ENCODE results near the gene LYPD1.

Gene LYPD1

GRCh38 chr2:132668987-132669907, 758 bp downstream of the LYPD1 start:
- POLR2A ChIA-PET = no interaction called here
- no peak for DNase-seq (ENCODE audit: low read depth, low spot score)
- CTCF ChIA-PET = interaction anchor here (0.7 to 3.5 kb wide), 9 partner anchors 7 to 1174 kb away, joined by 3 to 19 read pairs (median 3); no protein-coding TSS in a partner anchor
- TF ChIP-seq, protein P1, sequence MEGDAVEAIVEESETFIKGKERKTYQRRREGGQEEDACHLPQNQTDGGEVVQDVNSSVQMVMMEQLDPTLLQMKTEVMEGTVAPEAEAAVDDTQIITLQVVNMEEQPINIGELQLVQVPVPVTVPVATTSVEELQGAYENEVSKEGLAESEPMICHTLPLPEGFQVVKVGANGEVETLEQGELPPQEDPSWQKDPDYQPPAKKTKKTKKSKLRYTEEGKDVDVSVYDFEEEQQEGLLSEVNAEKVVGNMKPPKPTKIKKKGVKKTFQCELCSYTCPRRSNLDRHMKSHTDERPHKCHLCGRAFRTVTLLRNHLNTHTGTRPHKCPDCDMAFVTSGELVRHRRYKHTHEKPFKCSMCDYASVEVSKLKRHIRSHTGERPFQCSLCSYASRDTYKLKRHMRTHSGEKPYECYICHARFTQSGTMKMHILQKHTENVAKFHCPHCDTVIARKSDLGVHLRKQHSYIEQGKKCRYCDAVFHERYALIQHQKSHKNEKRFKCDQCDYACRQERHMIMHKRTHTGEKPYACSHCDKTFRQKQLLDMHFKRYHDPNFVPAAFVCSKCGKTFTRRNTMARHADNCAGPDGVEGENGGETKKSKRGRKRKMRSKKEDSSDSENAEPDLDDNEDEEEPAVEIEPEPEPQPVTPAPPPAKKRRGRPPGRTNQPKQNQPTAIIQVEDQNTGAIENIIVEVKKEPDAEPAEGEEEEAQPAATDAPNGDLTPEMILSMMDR (IDR thresholded peaks at IDR 0.05; ENCODE audit: insufficient read depth, low read length, missing control alignments) = peak; percentile 20
- H3K4me3 ChIP-seq (ENCODE audit: low read depth, low read length) = peak overlapping the region; percentile 66

DNA sequence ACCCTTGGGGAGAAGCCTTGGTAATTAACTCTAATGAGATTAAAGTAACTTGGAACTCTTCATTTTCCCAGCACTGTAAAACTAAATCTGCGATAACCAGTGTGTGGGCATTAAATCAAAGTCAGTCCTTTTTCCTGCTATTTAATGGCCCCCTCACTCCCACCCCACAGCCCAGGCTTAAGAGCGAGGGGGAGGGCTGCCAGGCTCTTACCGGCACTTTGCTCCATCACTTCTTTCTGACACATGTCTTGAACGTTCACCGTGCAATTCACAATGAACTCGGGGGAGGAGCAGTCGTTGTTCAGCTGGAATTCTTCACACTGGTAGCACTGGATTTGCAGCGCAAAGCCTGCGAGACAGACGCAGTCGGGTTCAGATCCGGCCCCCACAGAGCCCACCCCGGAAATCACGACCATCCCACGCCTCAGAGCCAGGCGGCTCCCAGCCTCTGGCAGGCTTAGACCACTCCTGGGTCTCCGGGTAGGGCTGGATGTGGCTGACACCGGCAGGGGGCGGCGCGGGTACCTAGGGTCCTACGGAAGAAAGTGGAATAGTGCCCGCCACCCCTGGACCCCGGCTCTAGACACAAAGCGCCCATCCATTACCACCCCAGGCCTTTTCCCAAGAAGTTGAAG, 1.7 kb downstream of the LYPD1 start:
- no peak for DNase-seq (ENCODE audit: low read depth, low spot score)
- CTCF ChIA-PET = interaction anchor here (0.7 to 3.5 kb wide), 9 partner anchors 8 to 1175 kb away, joined by 3 to 19 read pairs (median 3); no protein-coding TSS in a partner anchor
- POLR2A ChIA-PET = no interaction called here
- TF ChIP-seq, protein P1 (IDR thresholded peaks at IDR 0.05; ENCODE audit: insufficient read depth, low read length, missing control alignments) = peak; percentile 58
- peak overlapping the region; percentile 66 for H3K4me3 ChIP-seq (ENCODE audit: low read depth, low read length)

- DNase-seq (ENCODE audit: low read depth, low spot score) = no peak
- ChIA-PET CTCF (interaction anchor here (1.3 to 3.5 kb wide), 4 partner anchors 9 to 479 kb away, joined by 3 to 19 read pairs (median 10); no protein-coding TSS in a partner anchor), POLR2A (no interaction called here)
- peak overlapping the region; percentile 66 for H3K4me3 ChIP-seq (ENCODE audit: low read depth, low read length)
- TF ChIP-seq, protein P1 (IDR thresholded peaks at IDR 0.05; ENCODE audit: insufficient read depth, low read length, missing control alignments) = no peak
Measured at GRCh38 chr2:132667706-132668105, 2.3 kb downstream of the LYPD1 start.

- POLR2A ChIA-PET = no interaction called here
- CTCF ChIA-PET = interaction anchor here (0.8 to 3.5 kb wide), 3 partner anchors 11 to 501 kb away, joined by 3 to 14 read pairs (median 4); no protein-coding TSS in a partner anchor
- TF ChIP-seq, protein P1 (IDR thresholded peaks at IDR 0.05; ENCODE audit: insufficient read depth, low read length, missing control alignments) = no peak
- no peak overlapping the region for H3K4me3 ChIP-seq (ENCODE audit: low read depth, low read length)
- no peak for DNase-seq (ENCODE audit: low read depth, low spot score)
Measured at GRCh38 chr2:132665401-132666140, 4.4 kb downstream of the LYPD1 start.

DNA sequence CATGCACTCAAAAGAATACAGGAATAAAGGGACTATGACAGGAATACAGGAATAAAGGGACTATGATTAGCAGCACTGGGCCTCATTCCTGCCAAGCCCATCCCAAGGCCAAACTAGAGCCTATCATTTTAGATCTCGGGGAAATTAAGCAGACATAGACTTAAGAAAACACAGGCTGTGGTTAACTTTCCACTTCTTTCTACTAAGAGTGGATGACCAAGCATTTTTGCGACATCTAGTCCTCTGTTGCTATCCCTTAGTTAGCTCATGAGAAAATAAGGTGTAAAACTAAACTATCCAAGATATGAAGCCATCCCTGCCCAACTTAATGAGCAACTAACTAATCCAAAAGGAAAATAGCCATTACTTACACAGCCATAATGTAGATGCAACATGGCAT, 5.9 kb downstream of the LYPD1 start:
- ChIA-PET CTCF (interaction anchor here (1.4 to 2.3 kb wide), 3 partner anchors 11 to 1180 kb away, joined by 5 to 7 read pairs (median 5); no protein-coding TSS in a partner anchor), POLR2A (no interaction called here)
- TF ChIP-seq, protein P1 (IDR thresholded peaks at IDR 0.05; ENCODE audit: insufficient read depth, low read length, missing control alignments) = no peak
- DNase-seq (ENCODE audit: low read depth, low spot score) = no peak
- no peak overlapping the region for H3K4me3 ChIP-seq (ENCODE audit: low read depth, low read length)

All from AG04449 (cell line).